VCaP (cell line): Measurements from ENCODE around the gene GAL.

Source experiments
- H3K27ac ChIP-seq: fragments of 450-650 bp; 2 replicates; pipeline ENCODE4 v1.5.1; 2017
- CTCF ChIP-seq: fragments of 450-650 bp; conservative IDR thresholded peaks from 2 replicates; pipeline ENCODE4 v1.5.1; 2017; ENCODE audit warnings: mild to moderate bottlenecking, moderate library complexity

GAL gene

GRCh38 chr11:68727783-68728182 lies 43.4 kb downstream of the GAL start:
- no peak; the same call in 1 of the 2 replicates for TF ChIP-seq CTCF
- no peak overlapping the region for H3K27ac ChIP-seq

DNA sequence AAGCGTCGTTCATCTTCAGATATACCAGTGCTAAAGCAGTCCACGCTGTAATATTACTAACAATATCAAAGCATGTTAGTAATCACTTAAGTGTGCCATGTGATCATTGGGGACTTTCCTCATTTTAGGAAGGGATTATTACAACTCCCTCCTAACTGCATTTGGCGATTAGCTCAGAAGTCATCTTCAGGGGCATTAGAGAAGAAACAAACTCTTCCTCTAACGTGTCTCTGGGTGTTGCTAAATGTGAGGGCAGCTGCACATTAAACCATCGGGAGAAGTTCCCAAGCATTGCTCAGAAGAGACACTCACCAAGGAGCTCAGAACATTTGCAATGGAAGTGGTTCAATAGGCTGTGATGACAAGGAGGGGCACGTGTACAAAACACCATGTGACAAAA lies 49.8 kb downstream of the GAL start:
- no peak for TF ChIP-seq CTCF
- no peak overlapping the region for H3K27ac ChIP-seq

DNA sequence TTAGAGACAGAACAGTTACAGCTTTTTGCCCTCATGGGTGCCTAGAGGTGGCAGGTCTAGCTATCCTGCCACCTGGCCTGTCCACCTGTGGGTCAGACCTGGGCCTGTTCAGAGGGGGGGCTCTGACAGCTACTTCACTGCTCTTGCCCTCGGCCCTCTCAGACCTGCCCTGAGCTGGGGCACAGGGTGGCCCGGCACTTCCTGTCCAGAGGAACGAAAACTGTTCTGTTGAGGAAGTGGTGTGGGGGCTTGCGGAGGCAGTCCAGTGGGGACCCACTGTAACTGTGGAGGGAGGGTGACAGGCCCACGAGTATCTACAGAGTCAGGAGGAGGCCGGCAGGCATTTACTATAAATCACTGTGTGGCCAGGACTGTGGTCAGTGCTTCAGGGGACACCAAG lies 50.8 kb downstream of the GAL start:
- no peak for TF ChIP-seq CTCF
- H3K27ac ChIP-seq: no peak overlapping the region

DNA sequence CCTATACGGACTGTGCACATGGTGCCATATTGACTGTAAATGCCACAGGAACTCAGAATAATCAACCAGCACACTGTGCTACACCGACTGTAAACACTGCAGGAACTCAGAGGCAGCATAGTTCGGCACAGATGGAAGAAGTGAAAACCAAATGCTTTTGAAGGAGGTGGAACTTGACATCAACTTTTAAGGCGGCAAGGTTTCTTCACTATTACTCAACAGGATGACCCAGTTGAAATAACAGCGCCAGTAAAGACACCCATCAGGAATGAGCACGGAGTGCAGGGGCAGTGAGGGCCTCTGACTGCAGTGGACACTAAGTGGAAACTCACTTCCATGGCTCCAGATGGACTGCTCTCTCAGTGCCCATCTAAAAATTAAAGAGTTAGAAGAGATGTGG lies 51.3 kb downstream of the GAL start:
- no peak overlapping the region for H3K27ac ChIP-seq
- TF ChIP-seq CTCF: no peak
